ENCODE measurements around the gene UACA.

Gene UACA

DNA sequence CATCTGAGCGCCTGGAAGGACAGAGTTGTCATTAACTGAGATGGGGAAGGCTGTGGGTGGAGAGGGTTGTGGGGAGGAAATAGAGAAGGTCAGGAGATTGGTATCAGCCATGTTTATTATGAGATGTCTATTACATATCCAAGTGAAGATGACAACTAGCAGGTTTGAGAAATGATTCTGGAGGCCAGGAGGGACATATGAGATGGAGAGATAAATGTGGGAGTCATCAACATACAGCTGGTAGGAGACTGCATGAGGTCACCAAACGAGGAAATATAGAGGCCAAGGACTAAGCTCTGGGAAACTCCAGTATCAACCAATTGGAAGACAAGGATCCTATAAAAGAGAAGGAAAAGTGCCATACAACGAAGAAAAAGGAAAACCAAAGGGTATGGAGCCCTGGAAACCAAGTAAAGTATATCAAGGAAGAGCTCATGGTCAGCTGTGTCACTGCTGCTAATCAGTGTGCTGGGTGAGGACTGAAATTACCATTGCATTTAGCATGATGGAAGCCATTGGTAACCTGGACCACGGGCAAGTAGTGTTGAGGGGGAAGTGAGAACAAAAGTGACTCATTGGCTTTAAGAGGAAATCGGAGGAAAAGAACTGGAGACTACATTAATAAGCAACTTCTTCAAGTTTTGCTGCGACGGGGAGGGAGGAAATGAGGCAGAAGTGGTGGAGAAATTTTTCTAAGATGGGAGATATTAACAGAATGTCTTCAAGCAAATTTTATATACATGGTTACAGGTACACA lies 14.0 kb upstream of the UACA start:
- Histone ChIP-seq H3K4me1 (ENCODE audit: control insufficient read depth, insufficient read depth, low read length) (peaks cover 9% of the 10 kb centered on the region), H3K4me3 (ENCODE audit: low read length) (no peak overlapping the region)

DNA sequence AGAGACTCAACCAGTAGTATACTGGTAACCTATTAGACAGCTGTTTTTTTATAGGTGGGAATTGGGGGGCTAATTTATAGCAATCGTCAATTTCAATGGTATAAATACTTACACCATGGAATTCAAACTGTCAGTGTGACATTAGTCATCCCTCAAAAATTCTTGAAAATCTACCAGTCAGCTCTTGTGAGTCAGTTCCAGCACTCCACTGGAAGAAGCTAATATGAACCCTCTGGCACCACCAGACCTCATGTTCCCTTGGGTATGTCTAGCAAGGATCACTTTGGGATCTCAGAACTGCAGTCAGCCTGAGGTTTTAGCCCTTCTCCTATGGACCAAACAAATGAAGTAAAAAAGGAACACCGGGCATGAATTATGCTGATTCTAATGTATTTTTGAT lies 11.8 kb upstream of the UACA start:
- peaks cover 9% of the 10 kb centered on the region for H3K4me1 ChIP-seq (ENCODE audit: control insufficient read depth, insufficient read depth, low read length)
- H3K27me3 ChIP-seq (ENCODE audit: control insufficient read depth, insufficient read depth, low read length) = no peaks in the 10 kb centered on the region
- no peaks in the 10 kb centered on the region for H3K36me3 ChIP-seq (ENCODE audit: control insufficient read depth, insufficient read depth, low read length)
- H3K9me3 ChIP-seq (ENCODE audit: control insufficient read depth, low read length) = no peaks in the 10 kb centered on the region
- H3K4me3 ChIP-seq (ENCODE audit: low read length) = no peak overlapping the region
- no peak overlapping the region for H3K9ac ChIP-seq (ENCODE audit: low read length)

More for the DNA sequence above, 14.0 kb upstream of the UACA start:
- Histone ChIP-seq H3K27me3 (ENCODE audit: control insufficient read depth, insufficient read depth, low read length) (no peaks in the 10 kb centered on the region), H3K9ac (ENCODE audit: low read length) (no peak overlapping the region), H3K36me3 (ENCODE audit: control insufficient read depth, insufficient read depth, low read length) (no peaks in the 10 kb centered on the region), H3K9me3 (ENCODE audit: control insufficient read depth, low read length) (no peaks in the 10 kb centered on the region)

DNA sequence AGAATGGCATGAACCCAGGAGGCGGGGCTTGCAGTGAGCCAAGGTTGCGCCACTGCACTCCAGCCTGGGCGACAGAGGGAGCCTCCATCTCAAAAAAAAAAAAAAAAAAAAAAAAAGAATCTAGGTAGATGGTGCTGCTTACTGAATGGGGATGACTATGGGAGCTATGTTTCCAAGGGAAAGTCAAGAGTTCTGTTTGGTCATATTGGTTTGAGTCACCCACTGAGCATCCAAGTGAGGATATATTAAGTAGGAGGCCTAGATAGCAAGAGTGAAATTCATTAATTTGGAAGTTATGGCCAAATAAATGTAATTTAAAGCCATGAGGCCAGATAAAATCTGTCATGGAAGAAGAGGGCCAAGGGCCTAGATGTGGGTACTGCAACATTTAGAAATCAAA lies 9.0 kb upstream of the UACA start:
- Histone ChIP-seq H3K9me3 (ENCODE audit: control insufficient read depth, low read length) (no peaks in the 10 kb centered on the region), H3K27me3 (ENCODE audit: control insufficient read depth, insufficient read depth, low read length) (no peaks in the 10 kb centered on the region), H3K4me1 (ENCODE audit: control insufficient read depth, insufficient read depth, low read length) (no peaks in the 10 kb centered on the region), H3K36me3 (ENCODE audit: control insufficient read depth, insufficient read depth, low read length) (no peaks in the 10 kb centered on the region), H3K4me3 (ENCODE audit: low read length) (no peak overlapping the region), H3K9ac (ENCODE audit: low read length) (no peak overlapping the region)

DNA sequence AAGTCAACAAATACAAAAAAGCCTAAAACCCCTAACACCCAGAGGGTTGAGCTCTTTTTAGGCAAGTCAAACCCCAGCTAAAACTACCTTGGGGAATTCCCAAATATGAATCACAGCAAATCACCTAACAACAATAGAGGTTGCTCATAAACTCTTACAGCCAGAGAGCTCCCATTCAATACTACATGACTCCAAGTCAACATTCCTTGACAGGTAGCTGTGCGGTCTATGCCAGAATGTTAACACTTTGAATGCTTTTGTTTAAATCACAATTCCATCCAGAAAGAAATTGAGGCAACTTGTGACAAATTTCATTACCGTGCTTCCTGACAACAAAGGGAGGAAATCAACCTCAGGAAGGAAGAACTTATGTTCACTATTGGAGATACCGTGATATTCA lies 7.5 kb upstream of the UACA start:
- H3K36me3 ChIP-seq (ENCODE audit: control insufficient read depth, insufficient read depth, low read length) = no peaks in the 10 kb centered on the region
- no peaks in the 10 kb centered on the region for H3K9me3 ChIP-seq (ENCODE audit: control insufficient read depth, low read length)
- H3K4me1 ChIP-seq (ENCODE audit: control insufficient read depth, insufficient read depth, low read length) = no peaks in the 10 kb centered on the region
- H3K27me3 ChIP-seq (ENCODE audit: control insufficient read depth, insufficient read depth, low read length) = no peaks in the 10 kb centered on the region
- H3K9ac ChIP-seq (ENCODE audit: low read length) = no peak overlapping the region
- no peak overlapping the region for H3K4me3 ChIP-seq (ENCODE audit: low read length)

DNA sequence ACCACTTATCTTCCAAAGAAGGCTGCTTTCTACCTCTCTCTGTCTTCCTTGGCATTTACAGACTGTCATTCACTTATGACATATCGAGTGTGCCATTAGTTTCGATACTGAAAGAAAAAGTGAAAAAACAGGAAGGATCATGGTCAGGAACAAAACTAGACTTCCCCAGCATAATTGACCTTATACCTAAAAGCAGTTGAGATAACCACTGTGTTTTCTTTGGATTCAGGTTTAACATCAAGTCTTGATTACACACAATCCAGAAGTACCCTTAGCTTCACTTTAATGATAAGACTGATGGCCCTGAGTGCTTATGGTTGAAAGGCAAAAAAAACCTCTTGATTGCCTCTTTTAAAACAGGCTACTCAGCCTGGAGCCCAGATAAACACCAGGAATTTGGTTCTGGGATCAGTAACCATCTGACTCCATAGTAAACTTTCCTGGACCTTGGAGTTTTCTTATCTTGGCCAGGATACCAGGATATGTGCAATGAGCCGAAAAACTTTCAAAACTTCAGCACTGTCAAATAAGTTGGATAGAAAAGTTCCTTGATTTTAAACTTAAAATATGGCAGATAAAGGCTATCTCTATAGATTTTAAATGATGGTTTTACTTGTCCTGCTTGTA lies 5.0 kb upstream of the UACA start:
- H3K4me3 ChIP-seq (ENCODE audit: low read length) = no peak overlapping the region
- H3K9me3 ChIP-seq (ENCODE audit: control insufficient read depth, low read length) = no peaks in the 10 kb centered on the region
- no peaks in the 10 kb centered on the region for H3K4me1 ChIP-seq (ENCODE audit: control insufficient read depth, insufficient read depth, low read length)
- no peak overlapping the region for H3K9ac ChIP-seq (ENCODE audit: low read length)
- H3K27me3 ChIP-seq (ENCODE audit: control insufficient read depth, insufficient read depth, low read length) = no peaks in the 10 kb centered on the region
- no peaks in the 10 kb centered on the region for H3K36me3 ChIP-seq (ENCODE audit: control insufficient read depth, insufficient read depth, low read length)

DNA sequence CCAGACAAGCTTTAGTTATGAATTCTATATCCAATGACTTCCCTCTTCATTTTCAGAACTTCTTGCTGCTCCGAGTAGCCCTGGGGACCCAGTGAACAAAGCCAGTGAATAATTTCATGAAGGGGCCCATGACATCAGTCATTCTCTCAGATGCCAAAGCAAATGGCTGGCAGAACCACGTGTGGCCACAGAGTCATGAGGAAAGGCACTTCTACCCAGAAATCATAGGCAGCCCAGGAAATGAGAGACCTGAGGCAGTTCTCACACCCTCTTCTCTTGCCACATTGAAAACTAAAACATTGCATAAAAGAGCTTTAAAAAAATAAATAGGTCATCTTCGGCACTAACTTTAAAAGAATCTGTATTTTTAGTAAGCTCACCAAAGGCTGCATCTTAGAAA lies 4.3 kb upstream of the UACA start:
- no peak overlapping the region for H3K9ac ChIP-seq (ENCODE audit: low read length)
- no peak overlapping the region for H3K4me3 ChIP-seq (ENCODE audit: low read length)
- no peaks in the 10 kb centered on the region for H3K36me3 ChIP-seq (ENCODE audit: control insufficient read depth, insufficient read depth, low read length)
- H3K9me3 ChIP-seq (ENCODE audit: control insufficient read depth, low read length) = no peaks in the 10 kb centered on the region
- no peaks in the 10 kb centered on the region for H3K4me1 ChIP-seq (ENCODE audit: control insufficient read depth, insufficient read depth, low read length)
- no peaks in the 10 kb centered on the region for H3K27me3 ChIP-seq (ENCODE audit: control insufficient read depth, insufficient read depth, low read length)

DNA sequence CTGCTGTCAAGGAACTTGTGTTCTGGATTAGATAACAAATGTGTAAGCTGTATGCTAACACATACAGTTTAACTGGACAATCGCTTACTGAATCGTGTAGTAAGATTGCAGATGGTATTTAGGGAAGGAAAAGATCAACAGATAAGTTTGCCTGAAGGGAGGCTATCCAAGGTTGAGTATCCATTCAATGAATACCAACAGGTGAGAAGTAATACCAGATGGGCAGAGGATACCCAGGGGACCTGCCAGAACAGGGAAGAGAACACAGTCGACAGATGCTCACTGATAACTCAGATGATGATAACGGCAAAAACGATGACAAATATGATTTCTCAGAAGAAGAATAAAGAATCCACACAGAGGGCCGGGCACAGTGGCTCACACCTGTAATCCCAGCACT lies 3.2 kb upstream of the UACA start:
- Histone ChIP-seq H3K9ac (ENCODE audit: low read length) (no peak overlapping the region), H3K4me3 (ENCODE audit: low read length) (no peak overlapping the region), H3K4me1 (ENCODE audit: control insufficient read depth, insufficient read depth, low read length) (no peaks in the 10 kb centered on the region), H3K27me3 (ENCODE audit: control insufficient read depth, insufficient read depth, low read length) (no peaks in the 10 kb centered on the region), H3K36me3 (ENCODE audit: control insufficient read depth, insufficient read depth, low read length) (no peaks in the 10 kb centered on the region), H3K9me3 (ENCODE audit: control insufficient read depth, low read length) (no peaks in the 10 kb centered on the region)

DNA sequence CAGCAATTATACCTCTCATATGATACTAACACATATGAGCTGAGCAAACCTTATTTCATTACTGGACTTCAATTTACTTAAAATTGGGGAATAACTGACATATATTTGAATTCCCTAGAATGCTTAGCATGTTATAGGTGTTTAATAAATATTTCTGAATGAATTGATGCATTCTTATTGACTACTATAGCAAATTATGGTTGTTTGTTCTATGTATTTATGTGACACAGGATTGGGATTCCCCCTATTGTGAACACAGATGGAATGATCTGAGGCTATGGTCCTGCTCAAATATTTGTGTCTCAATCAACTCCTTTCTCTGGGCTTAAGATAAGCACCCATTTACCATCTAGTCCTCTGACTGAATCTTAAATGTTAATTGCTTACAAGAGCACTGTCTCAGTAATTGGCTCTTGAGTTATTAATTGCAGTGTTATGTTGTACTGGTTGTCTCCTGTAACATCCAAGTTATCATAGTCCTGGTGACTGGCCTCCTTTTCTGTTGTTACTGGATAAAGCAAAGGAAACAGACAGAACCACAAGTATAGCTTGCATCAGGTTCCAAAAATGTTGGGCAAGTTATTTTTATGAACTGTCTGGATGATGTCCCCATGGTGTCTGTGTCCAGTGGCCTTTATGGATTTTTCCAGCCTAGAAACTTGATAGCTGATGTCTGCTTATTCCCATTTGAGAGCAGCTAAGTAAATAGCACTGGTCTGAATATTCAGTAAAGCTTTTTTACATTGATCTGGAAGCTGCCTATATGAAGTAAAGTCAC lies 2.3 kb upstream of the UACA start:
- H3K4me3 ChIP-seq (ENCODE audit: low read length) = no peak overlapping the region
- no peaks in the 10 kb centered on the region for H3K27me3 ChIP-seq (ENCODE audit: control insufficient read depth, insufficient read depth, low read length)
- no peaks in the 10 kb centered on the region for H3K4me1 ChIP-seq (ENCODE audit: control insufficient read depth, insufficient read depth, low read length)
- no peak overlapping the region for H3K9ac ChIP-seq (ENCODE audit: low read length)
- H3K36me3 ChIP-seq (ENCODE audit: control insufficient read depth, insufficient read depth, low read length) = no peaks in the 10 kb centered on the region
- H3K9me3 ChIP-seq (ENCODE audit: control insufficient read depth, low read length) = no peaks in the 10 kb centered on the region

DNA sequence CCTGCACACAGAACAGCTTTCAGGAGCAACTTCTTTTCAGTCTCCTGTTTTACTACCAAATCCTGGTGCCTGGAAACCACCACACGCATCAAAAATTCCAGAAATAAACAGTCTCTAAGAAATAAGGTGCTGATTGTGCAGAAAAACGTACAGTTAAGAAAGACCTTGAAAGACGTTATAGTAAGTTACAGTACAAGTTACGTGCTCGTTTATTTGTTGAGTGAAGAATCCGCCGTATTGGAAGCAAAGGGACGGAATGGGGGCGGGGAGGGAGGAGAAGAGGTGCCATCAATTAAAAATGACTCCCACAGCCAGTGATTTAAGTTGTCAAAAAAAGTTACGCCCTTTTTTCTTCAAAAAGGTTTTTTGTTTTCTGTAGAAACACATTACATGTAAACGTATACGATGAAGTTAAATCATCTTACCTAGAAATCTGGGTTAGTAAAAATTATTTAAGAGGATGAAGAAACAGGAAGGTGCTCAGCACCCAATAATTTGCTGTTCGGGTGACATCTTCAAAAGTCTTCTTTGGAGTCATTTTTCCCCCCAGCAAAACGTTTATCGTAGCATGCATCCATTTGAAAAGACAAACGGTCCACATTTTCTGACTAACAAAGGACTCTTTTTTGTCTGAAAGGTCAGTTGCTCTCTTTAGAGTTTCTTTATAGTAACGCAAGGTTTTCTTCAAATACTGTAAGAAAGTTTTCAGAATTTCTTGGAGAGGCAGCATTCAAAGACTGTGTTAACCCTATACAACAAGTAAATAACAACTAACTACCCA lies 782 bp upstream of the UACA start:
- Histone ChIP-seq H3K36me3 (ENCODE audit: control insufficient read depth, insufficient read depth, low read length) (no peaks in the 10 kb centered on the region), H3K4me3 (ENCODE audit: low read length) (peak overlapping the region; percentile 91), H3K9me3 (ENCODE audit: control insufficient read depth, low read length) (no peaks in the 10 kb centered on the region), H3K27me3 (ENCODE audit: control insufficient read depth, insufficient read depth, low read length) (no peaks in the 10 kb centered on the region), H3K9ac (ENCODE audit: low read length) (peak overlapping the region; percentile 87), H3K4me1 (ENCODE audit: control insufficient read depth, insufficient read depth, low read length) (no peaks in the 10 kb centered on the region)

DNA sequence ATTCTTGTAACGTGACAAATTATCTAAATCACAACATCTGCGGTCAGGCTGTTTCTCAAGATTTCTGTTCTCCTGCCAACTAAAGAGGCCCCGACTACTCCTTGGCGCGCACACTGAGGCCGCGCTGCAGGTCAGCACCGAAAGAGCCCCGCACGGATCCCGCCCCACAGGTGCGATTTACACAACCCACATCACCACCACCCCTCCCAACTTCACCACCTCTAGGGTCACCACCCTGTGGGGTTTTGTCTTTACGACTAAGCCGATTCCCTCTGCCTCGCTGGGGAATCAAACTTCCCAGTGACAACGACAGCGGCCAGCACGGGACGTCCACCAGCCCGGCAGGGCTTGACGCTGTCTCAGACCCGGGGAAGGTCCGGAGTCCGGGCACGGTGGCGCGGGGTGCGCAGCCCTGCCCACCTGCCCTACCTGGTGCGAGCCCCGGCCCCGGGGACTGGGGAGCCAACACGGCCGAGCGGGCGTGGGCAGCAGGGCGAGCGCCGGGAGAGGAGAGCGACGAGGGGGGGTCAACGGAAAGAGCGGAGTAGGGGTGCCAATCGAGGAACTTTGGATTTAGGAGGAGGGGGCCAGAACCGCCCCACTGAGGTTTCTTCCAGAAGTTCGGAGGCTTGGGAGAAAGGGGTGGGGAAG lies 764 bp downstream of the UACA start:
- Histone ChIP-seq H3K9ac (ENCODE audit: low read length) (peak overlapping the region; percentile 87), H3K9me3 (ENCODE audit: control insufficient read depth, low read length) (no peaks in the 10 kb centered on the region), H3K36me3 (ENCODE audit: control insufficient read depth, insufficient read depth, low read length) (no peaks in the 10 kb centered on the region), H3K4me1 (ENCODE audit: control insufficient read depth, insufficient read depth, low read length) (peaks cover 6% of the 10 kb centered on the region), H3K4me3 (ENCODE audit: low read length) (peak overlapping the region; percentile 91), H3K27me3 (ENCODE audit: control insufficient read depth, insufficient read depth, low read length) (no peaks in the 10 kb centered on the region)

DNA sequence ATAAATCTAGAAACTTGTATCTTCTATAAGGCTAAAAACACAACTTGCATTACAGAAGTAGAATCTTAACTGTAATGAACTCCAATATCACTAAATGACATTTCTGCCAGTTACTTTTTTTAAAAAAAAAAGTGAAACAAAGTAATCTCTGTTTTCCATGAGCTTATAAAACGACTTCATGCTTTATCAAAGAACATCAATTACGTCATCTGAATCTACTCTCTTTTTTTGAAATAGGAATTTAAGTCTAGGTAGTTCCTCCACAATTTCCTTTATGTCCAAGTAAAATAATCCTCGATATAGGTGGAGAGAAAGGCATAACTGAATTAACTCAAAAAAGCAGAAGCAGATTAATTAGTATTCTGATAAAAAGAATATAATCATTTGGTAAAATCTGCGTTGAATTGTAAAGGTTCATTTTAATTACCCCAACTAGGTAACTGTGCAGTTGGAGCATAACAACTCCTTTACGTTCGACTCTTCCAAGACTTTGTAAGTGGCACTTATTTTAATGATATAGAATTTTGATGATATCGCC lies 1.4 kb downstream of the UACA start:
- H3K27me3 ChIP-seq (ENCODE audit: control insufficient read depth, insufficient read depth, low read length) = no peaks in the 10 kb centered on the region

More for the DNA sequence above, 1.4 kb downstream of the UACA start:
- H3K4me1 ChIP-seq (ENCODE audit: control insufficient read depth, insufficient read depth, low read length) = peaks cover 6% of the 10 kb centered on the region
- peak overlapping the region; percentile 91 for H3K4me3 ChIP-seq (ENCODE audit: low read length)
- H3K9ac ChIP-seq (ENCODE audit: low read length) = peak overlapping the region; percentile 87
- H3K9me3 ChIP-seq (ENCODE audit: control insufficient read depth, low read length) = no peaks in the 10 kb centered on the region
- no peaks in the 10 kb centered on the region for H3K36me3 ChIP-seq (ENCODE audit: control insufficient read depth, insufficient read depth, low read length)

Measured in mucosa of stomach (tissue), 1 donor.